HepG2 (cell line): ENCODE measurements around the gene FGF16. TPM values are rescaled to one million over a fixed set of nuclear protein-coding genes. Genes with fewer than 3 reads are reported as not detected.
"Not testable (repeated sequence)": the region's sequence is repeated elsewhere in the genome, so short reads cannot be mapped to it uniquely, and the experiment has no call there.

ENCODE experiments used
- ATAC-seq: fragments of 200-7000 bp; cut with Tn5 transposase; 3 replicates; pipeline ENCODE4 v1.9.1; 2020; ENCODE audit warnings: mild to moderate bottlenecking, moderate library complexity
- BruUV-seq: library from RNA; stranded (reverse); fragments of 400-500 nt; replicated peaks from 2 replicates; lab custom pipeline; 2021; lab: Mats Ljungman, UMichigan
- CTCF ChIA-PET: fragments of 300-600 bp; formaldehyde crosslinking; extraction: SDS; loops from one replicate; lab custom pipeline; 2021; ENCODE audit warnings: low total read pairs, inconsistent platforms, low intra/inter-chr PET ratio; lab: Yijun Ruan, JAX
- POLR2A ChIA-PET: fragments of 350-600 bp; sonication (Branson Sonifier 250); formaldehyde crosslinking; loops from one replicate; lab custom pipeline; 2020; ENCODE audit warnings: antibody characterized with exemption, inconsistent platforms; lab: Yijun Ruan, JAX
- DNase-seq: peaks from one replicate; pipeline ENCODE4 v3.0.0-alpha.2; 2015; ENCODE audit warnings: low spot score
- FAIRE-seq: peaks from 3 replicates; lab custom pipeline; 2011; peaks lifted over from hg19 to GRCh38; lab: Jason Lieb, UNC
- H2AFZ ChIP-seq: one replicate; pipeline ENCODE4 v1.6.1; 2011; ENCODE audit warnings: low read length, inconsistent platforms
- H3K27ac ChIP-seq: fragments of 300-600 bp; 3 replicates; pipeline ENCODE4 v1.8.0; 2011; ENCODE audit warnings: mixed run types, mild to moderate bottlenecking, mixed read lengths, low read length, inconsistent platforms; ENCODE audit not compliant: insufficient read depth; ENCODE audit errors: extremely low read length
- H3K27me3 ChIP-seq, 2 experiments: fragments of 200-600 bp in 1 of 2; 2 replicates in 1 of 2; 3 replicates in 1 of 2; pipeline versions ENCODE4 v1.6.0 to v1.8.0; 2011; ENCODE audit warnings: low read length in 2 of 2, mild to moderate bottlenecking in 2 of 2, moderate library complexity in 2 of 2, inconsistent platforms in 1 of 2; ENCODE audit not compliant: insufficient read depth in 2 of 2, control insufficient read depth in 1 of 2
- H3K36me3 ChIP-seq, 2 experiments: fragments of 200-600 bp in 1 of 2; replicated peaks in 1 of 2; 2 replicates in 1 of 2; 3 replicates in 1 of 2; pipeline versions ENCODE4 v1.5.1 to v1.8.0; 2011; ENCODE audit warnings: low read length in 2 of 2, inconsistent platforms in 1 of 2; ENCODE audit not compliant: insufficient read depth in 2 of 2, control insufficient read depth in 1 of 2
- H3K4me1 ChIP-seq: 2 replicates; pipeline ENCODE4 v1.5.1; 2012; ENCODE audit warnings: low read length, inconsistent platforms; ENCODE audit not compliant: insufficient read depth
- H3K4me2 ChIP-seq: 2 replicates; pipeline ENCODE4 v1.6.0; 2011; ENCODE audit warnings: low read depth, low read length, inconsistent platforms
- H3K4me3 ChIP-seq, 3 experiments: fragments of 200-600 bp in 1 of 3; sonication (generic), shearing (Covaris generic) in 1 of 3; replicated peaks in 1 of 3; 2 replicates each; pipeline ENCODE4 v1.5.1; 2011 to 2016; ENCODE audit warnings: low read length in 3 of 3, inconsistent platforms in 2 of 3, low read depth in 2 of 3, mild to moderate bottlenecking in 2 of 3, control low read depth in 1 of 3, mixed read lengths in 1 of 3; ENCODE audit not compliant: insufficient read depth in 1 of 3
- H3K79me2 ChIP-seq: one replicate; pipeline ENCODE4 v1.6.1; 2011; ENCODE audit warnings: low read length, inconsistent platforms; ENCODE audit not compliant: insufficient read depth
- H3K9ac ChIP-seq: 2 replicates; pipeline ENCODE4 v1.6.0; 2011; ENCODE audit warnings: mild to moderate bottlenecking, low read depth, low read length, inconsistent platforms; ENCODE audit not compliant: insufficient read depth
- H3K9me3 ChIP-seq: 2 replicates; pipeline ENCODE4 v1.5.1; 2012; ENCODE audit warnings: mild to moderate bottlenecking, low read length
- H4K20me1 ChIP-seq: 2 replicates; pipeline ENCODE4 v1.6.0; 2011; ENCODE audit warnings: inconsistent platforms, mild to moderate bottlenecking, low read length, moderate library complexity; ENCODE audit not compliant: insufficient read depth
- BORCS8-MEF2B ChIP-seq: sonication (generic); formaldehyde crosslinking; IDR thresholded peaks from 2 replicates; pipeline ENCODE4 v1.8.0; 2022; ENCODE audit warnings: mild to moderate bottlenecking, missing genetic modification reagents
- PLRG1 ChIP-seq: fragments of 450-650 bp; conservative IDR thresholded peaks from 2 replicates; pipeline ENCODE4 v1.6.1; 2016
- RBM39 ChIP-seq: fragments of 200-400 bp; formaldehyde crosslinking; IDR thresholded peaks from one replicate; pipeline ENCODE4 v1.6.1; 2018; ENCODE audit warnings: antibody characterized with exemption, mild to moderate bottlenecking, low read depth, low read length; ENCODE audit not compliant: poor library complexity, severe bottlenecking
- RERE ChIP-seq: IDR thresholded peaks from 2 replicates; pipeline ENCODE4 v1.6.1; 2016; ENCODE audit warnings: low read depth, missing genetic modification reagents, missing compliant biosample characterization
- SMARCC2 ChIP-seq: fragments of 450-650 bp; IDR thresholded peaks from 2 replicates; pipeline ENCODE4 v1.6.1; 2017; ENCODE audit warnings: antibody characterized with exemption, mild to moderate bottlenecking
- SMYD3 ChIP-seq: sonication (generic); formaldehyde crosslinking; IDR thresholded peaks from 2 replicates; pipeline ENCODE4 v1.8.1; 2023; ENCODE audit warnings: mild to moderate bottlenecking, missing genetic modification reagents
- ZNF260 ChIP-seq: sonication (generic); formaldehyde crosslinking; IDR thresholded peaks from 2 replicates; pipeline ENCODE4 v1.4.0; 2020; ENCODE audit warnings: missing genetic modification reagents, low read depth, mild to moderate bottlenecking, borderline replicate concordance
- ZNF276 ChIP-seq: sonication (generic); formaldehyde crosslinking; IDR thresholded peaks from 2 replicates; pipeline ENCODE4 v1.4.0; 2020; ENCODE audit warnings: mild to moderate bottlenecking, low read depth, missing genetic modification reagents
- ZNF496 ChIP-seq: sonication (generic); formaldehyde crosslinking; IDR thresholded peaks from 2 replicates; pipeline ENCODE4 v1.8.1; 2023; ENCODE audit warnings: mild to moderate bottlenecking, moderate library complexity, missing genetic modification reagents; ENCODE audit not compliant: insufficient replicate concordance
- ZNF543 ChIP-seq: sonication (generic); formaldehyde crosslinking; IDR thresholded peaks from 2 replicates; pipeline ENCODE4 v1.4.0; 2020; ENCODE audit warnings: mild to moderate bottlenecking, missing genetic modification reagents
- WGBS: methylation state at CpG from one replicate; pipeline ENCODE4 v1.1.6; 2017; ENCODE audit warnings: low lambda C conversion rate; 5-methylcytosine and 5-hydroxymethylcytosine counted together
- in situ Hi-C: cut with HindIII; loops from 2 replicates; pipeline ENCODE4 v1.10.0; 2017; ENCODE audit warnings: low pct_unique_long_range_greater_than_20kb; ENCODE audit not compliant: extremely low pct_ligation_motif_present
- intact Hi-C: fragments of 100-400 bp; cut with micrococcal nuclease; formaldehyde crosslinking; loops from one replicate; pipeline ENCODE4 v1.10.0; 2022; ENCODE audit not compliant: unreplicated experiment
- polyA plus RNA-seq, 8 experiments: library from polyadenylated mRNA; depleted of rRNA in 3 of 8; stranded (reverse) in 7 of 8; unstranded in 1 of 8; fragments of >200 nt; fragmentation: Illumina TruSeq in 4 of 8; extraction: Trizol in 4 of 8; gene quantifications; 2 replicates each; pipeline versions ENCODE4 v1.2.1 to v1.2.3, GENCODE V29; 2011 to 2016; ENCODE audit warnings: low read depth in 4 of 8, missing spikeins in 1 of 8, mixed read lengths in 1 of 8; ENCODE audit not compliant: insufficient read depth in 1 of 8
- total RNA-seq, 5 experiments: library from RNA; depleted of rRNA; stranded (reverse); fragments of >200 nt; fragmentation: Illumina TruSeq; extraction: Trizol; gene quantifications; 2 replicates each; pipeline ENCODE4 v1.2.3, GENCODE V29; 2016; ENCODE audit warnings: low read depth in 1 of 5
- TF ChIP-seq, protein P1 (sequence below): IDR thresholded peaks from 2 replicates; pipeline ENCODE4 v1.6.1; 2016; ENCODE audit warnings: low read depth, borderline replicate concordance

FGF16 gene
- total and polyA plus RNA-seq, 2 of the 13 experiments (the other 11 are each of a cell fraction or from before 2014, with no cell fraction given), result not detected

DNA sequence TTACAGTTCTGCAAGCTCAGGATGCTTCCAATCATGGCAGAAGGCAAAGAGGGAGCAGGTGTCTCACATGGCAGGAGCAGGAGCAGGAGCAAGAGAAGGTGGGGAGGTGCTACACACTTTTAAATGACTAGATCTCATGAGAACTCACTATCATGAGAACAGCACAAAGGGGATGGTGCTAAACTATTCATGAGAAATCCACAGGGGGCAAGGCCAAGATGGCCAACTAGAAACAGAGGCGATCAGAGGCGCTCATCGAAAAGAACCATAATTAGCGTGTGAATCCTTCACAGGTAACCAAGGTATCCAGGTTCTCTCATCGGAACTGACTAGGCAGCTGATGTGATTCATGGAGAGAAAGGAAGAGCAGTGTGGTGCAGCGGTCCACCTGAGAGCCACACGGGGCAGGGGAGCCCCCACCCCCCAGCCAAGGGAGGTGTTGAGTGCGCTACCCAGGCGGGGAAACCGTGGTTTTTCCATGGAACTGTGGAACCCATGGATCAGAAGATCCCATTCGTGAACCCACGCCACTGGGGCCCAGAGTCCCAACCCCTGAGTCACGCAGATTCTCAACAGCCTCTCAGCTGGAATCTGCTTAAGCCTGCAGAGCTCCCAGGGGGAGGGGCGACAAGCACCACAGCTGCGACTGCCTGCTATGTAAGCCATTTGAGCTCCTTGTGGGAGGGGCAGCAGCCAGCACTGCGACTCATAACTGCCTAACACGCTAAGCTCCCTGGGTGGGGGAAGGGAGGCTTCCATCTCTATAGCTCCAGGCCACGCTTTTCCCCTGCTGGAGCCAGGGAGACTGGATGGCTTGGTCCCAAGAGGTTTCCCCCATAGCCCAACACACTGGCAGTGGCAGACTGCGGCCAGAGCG lies 46.7 kb downstream of the FGF16 start (continued):
- TF ChIP-seq RERE (CRISPR knock-in tag) (no peak), ZNF260 (CRISPR knock-in tag) (no peak), SMARCC2 (no peak), ZNF276 (no peak), PLRG1 (no peak), ZNF543 (no peak), ZNF496 (CRISPR knock-in tag) (no peak), BORCS8-MEF2B (no peak), SMYD3 (CRISPR knock-in tag) (no peak), RBM39 (no peak)
- TF ChIP-seq, protein P1, sequence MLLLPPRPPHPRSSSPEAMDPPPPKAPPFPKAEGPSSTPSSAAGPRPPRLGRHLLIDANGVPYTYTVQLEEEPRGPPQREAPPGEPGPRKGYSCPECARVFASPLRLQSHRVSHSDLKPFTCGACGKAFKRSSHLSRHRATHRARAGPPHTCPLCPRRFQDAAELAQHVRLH (CRISPR knock-in tag), result no peak

DNA sequence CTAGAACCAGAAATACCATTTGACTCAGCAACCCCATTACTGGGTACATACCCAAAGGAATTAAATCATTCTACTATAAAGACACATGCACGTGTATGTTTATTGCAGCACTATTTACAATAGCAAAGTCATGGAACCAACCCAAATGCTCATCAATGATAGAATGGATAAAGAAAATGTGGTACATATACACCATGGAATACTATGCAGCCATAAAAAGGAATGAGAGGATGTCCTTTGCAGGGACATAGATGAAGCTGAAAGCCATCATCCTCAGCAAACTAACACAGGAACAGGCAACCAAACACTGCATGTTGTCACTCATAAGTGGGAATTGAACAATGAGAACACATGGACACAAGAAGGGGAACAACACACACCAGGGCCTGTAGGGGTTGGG lies 53.0 kb downstream of the FGF16 start:
- H3K4me1 ChIP-seq, H3K4me2 ChIP-seq, H3K9me3 ChIP-seq, H4K20me1 ChIP-seq, intact Hi-C loops, H2AFZ ChIP-seq, in situ Hi-C loops, CTCF ChIA-PET, H3K4me3 ChIP-seq, DNase-seq, POLR2A ChIA-PET, H3K27me3 ChIP-seq, H3K9ac ChIP-seq, H3K36me3 ChIP-seq, H3K79me2 ChIP-seq, ATAC-seq, FAIRE-seq, BruUV-seq, H3K27ac ChIP-seq: not testable (repeated sequence)
- WGBS, result 82% methylated on average over 1 of the region's 1 CpG
